Cardiac fibroblast (primary cell): ENCODE data around the gene ARHGAP42.
A peak's percentile ranks its signal among the peaks of the same experiment; 100 is the strongest.

Experiments used
- DNase-seq, 2 donors: peaks; one replicate each; pipeline versions ENCODE4 v3.0.0 to v3.0.0-alpha.2; 2010; ENCODE audit warnings: low read depth in 2 of 2
- H3K4me3 ChIP-seq, 2 donors: replicated peaks in 1 of 2; 1 replicate in 1 of 2; 2 replicates in 1 of 2; pipeline ENCODE4 v1.5.1; 2011; ENCODE audit warnings: low read depth in 2 of 2, low read length in 2 of 2, mild to moderate bottlenecking in 2 of 2, moderate library complexity in 1 of 2
- TF ChIP-seq, protein P1 (sequence below): IDR thresholded peaks from one replicate; pipeline ENCODE4 v1.5.1; 2011; ENCODE audit warnings: low read depth, mild to moderate bottlenecking, low read length, inconsistent platforms

Gene ARHGAP42

DNA sequence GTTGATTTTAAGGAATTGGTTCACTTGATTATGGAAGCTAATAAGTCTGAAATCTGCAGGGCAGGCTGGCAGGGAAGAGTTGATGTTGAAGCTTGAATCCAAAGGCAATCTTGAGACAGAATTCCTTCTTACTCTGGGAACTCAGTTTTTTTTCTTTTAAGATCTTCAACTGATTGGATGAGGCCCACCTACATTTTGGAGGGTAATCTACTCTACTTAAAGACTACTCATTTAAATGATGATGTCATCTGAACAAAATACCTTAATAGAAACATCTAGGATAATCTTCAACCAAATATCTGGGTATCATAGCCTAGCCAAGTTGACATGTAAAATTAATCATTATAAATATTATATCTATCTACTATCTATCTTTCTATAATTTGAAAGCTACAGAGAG, 279.3 kb downstream of the ARHGAP42 start:
- TF ChIP-seq, protein P1, sequence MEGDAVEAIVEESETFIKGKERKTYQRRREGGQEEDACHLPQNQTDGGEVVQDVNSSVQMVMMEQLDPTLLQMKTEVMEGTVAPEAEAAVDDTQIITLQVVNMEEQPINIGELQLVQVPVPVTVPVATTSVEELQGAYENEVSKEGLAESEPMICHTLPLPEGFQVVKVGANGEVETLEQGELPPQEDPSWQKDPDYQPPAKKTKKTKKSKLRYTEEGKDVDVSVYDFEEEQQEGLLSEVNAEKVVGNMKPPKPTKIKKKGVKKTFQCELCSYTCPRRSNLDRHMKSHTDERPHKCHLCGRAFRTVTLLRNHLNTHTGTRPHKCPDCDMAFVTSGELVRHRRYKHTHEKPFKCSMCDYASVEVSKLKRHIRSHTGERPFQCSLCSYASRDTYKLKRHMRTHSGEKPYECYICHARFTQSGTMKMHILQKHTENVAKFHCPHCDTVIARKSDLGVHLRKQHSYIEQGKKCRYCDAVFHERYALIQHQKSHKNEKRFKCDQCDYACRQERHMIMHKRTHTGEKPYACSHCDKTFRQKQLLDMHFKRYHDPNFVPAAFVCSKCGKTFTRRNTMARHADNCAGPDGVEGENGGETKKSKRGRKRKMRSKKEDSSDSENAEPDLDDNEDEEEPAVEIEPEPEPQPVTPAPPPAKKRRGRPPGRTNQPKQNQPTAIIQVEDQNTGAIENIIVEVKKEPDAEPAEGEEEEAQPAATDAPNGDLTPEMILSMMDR: no peak
- no peak overlapping the region for H3K4me3 ChIP-seq
- DNase-seq: no peak

DNA sequence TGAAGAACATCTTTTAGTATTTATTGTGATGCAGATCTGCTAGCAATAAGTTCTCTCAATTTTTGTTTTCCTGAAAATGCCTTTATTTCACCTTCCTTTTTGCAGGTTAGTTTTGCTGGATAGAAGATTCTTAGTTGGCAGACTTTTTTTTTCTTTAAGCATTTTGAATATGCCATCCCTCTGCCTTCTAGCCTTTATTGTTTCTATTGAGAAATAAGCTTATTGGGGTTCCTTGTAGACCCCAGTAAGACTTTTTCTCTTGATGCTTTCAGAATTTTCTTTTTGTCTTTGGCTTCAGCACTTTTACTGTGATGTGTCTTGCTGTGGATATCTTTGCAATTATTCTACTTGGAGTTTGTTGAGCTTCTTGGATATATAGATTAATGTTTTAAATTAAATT, 281.9 kb downstream of the ARHGAP42 start:
- no peak overlapping the region for H3K4me3 ChIP-seq
- DNase-seq: no peak
- TF ChIP-seq, protein P1: no peak

DNA sequence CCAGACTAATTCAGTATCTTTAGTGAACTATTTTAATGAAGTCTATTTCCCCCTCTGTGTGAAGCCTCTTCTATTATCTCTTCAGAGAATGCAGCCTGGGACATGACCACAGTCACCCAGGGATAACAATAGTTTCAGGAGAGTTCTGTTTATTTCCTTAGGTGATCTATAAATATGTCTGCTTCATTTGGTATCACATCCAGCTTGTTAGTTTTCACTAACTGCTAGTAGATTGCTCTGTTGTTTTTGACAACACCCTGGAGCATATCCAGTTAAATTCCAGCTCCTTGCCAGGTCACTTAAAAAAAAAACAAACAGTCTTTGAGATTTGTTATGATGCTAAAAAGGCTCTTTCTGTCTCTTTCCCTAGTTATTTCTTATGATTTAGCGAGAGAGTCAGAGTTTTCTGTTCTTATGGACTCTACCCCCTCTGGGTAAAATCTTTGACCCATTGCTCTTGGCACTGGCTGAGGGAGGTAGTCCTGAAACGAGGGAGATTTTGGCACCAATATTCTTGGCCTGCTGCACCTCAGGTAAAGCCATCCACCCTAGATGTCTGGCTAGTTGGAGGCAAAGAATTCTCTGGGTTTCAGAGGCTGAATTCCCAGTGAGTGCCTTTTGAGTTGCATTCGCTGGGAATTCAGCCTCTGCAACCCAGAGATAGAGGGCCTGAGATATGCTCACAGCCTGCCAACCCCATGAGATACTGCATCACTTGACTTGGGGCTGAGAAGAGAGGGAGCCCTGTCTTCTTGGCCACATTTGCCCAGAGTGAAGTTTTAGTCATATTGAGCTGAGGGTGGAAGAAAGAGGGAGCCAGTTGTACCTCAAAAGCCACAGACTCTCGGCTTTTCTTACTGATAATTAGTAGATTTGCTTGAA, 283.4 kb downstream of the ARHGAP42 start:
- peak in 1 of 2 donors; percentile 55 for DNase-seq
- TF ChIP-seq, protein P1: no peak

DNA sequence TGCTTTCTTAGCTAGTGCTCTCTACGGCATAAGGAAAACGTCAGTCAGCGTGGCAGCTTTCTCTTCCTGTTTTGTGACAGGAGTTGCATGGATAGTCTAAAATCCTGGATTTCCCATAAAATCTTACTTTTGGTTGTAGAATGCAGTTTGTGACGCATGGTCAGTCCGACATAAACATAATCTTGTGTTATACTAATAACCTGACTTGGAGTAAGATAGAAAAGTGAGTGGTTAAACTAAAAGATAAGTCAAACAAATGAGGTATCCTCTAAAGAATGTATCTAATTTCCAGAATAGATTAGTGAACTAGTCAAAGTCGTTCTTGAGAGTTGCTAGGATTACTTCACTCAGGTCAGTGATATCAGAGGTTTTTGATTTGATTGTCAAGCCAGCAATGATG, 285.0 kb downstream of the ARHGAP42 start:
- TF ChIP-seq, protein P1: no peak

More for the DNA sequence above, 283.4 kb downstream of the ARHGAP42 start:
- no peak overlapping the region for H3K4me3 ChIP-seq

DNA sequence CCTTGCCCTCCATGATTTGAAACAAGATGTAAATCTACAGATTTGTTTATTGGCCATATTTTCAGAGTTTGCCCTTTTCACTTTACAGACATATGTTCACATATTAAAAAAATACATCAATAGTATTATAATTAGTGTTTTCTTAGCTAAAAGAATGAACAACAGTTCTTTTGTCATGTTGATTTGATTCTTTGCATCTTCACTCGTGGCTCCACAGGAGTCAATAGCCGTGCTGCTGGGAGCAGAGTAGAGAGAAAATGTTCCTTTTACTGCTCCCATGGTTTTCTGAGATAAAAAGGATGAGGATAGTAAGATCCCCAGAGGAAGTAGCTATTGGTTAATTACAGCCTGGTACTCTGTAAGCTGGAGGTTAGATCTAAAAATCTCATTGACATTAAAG, 291.4 kb downstream of the ARHGAP42 start:
- no peak overlapping the region for H3K4me3 ChIP-seq
- DNase-seq: no peak
- TF ChIP-seq, protein P1: no peak

More for the DNA sequence above, 285.0 kb downstream of the ARHGAP42 start:
- DNase-seq: no peak
- H3K4me3 ChIP-seq: no peak overlapping the region

DNA sequence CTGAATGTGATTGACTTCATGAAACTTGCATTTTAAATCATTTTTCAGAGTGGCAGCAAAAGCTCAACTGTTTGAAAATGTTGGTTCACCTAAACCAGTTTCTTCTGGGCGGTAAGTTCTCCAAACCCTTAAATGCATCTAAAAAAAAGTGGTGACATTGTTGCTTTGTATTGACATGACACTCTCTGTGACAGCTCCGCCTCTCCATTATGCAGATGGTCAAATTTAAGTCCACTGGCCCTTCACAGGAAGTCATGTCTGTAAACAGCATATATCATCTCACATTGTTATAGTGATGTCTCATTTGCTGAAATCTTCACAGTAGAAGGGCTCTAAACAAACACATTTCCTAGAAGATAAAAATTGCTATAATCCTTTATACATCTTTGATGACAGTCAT, 291.9 kb downstream of the ARHGAP42 start:
- TF ChIP-seq, protein P1: no peak
- H3K4me3 ChIP-seq: no peak overlapping the region
- no peak for DNase-seq

DNA sequence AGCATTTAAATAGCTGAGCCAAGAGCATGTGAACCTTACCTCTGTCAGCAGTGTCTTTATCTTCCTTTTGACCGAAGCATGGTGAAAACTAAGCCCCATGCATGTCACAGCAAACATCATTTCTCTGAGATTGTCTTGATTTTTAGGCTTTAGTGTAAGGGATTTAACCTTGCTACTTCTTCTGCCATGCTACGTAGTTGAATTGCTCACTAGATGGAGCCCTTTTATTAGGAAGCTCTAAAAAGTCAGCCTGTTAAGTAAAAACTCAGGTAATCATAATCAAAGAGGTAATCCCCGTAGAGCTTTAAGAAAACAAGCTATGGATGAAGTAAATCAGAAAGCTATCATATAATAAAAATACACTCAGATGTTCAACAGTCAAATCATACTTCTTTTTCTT, 293.1 kb downstream of the ARHGAP42 start:
- DNase-seq: peak; percentile 41 to 60
- no peak overlapping the region for H3K4me3 ChIP-seq
- TF ChIP-seq, protein P1: peak; percentile 37
